ENCODE measurements around the gene CHST13. TPM values are rescaled to one million over a fixed set of nuclear protein-coding genes. Genes with fewer than 3 reads are reported as not detected.
"Not testable (repeated sequence)": the region's sequence is repeated elsewhere in the genome, so short reads cannot be mapped to it uniquely, and the experiment has no call there.

CHST13 gene
- total and polyA plus RNA-seq, 2 donors, result 0.24 to 0.32 TPM

- Histone ChIP-seq H3K4me1 (ENCODE audit: insufficient read depth) (no peaks in the 10 kb centered on the region), H3K4me3 (ENCODE audit: low read depth, low read length) (no peak overlapping the region), H3K27ac (ENCODE audit: low read depth) (no peak overlapping the region), H3K36me3 (ENCODE audit: insufficient read depth) (no peaks in the 10 kb centered on the region)
- no peak for DNase-seq (ENCODE audit: extremely low spot score)
- WGBS, result 76% methylated on average over 2 of the region's 2 CpGs
These were observed 38.9 kb downstream of the CHST13 start for GRCh38 chr3:126562737-126563276.

DNA sequence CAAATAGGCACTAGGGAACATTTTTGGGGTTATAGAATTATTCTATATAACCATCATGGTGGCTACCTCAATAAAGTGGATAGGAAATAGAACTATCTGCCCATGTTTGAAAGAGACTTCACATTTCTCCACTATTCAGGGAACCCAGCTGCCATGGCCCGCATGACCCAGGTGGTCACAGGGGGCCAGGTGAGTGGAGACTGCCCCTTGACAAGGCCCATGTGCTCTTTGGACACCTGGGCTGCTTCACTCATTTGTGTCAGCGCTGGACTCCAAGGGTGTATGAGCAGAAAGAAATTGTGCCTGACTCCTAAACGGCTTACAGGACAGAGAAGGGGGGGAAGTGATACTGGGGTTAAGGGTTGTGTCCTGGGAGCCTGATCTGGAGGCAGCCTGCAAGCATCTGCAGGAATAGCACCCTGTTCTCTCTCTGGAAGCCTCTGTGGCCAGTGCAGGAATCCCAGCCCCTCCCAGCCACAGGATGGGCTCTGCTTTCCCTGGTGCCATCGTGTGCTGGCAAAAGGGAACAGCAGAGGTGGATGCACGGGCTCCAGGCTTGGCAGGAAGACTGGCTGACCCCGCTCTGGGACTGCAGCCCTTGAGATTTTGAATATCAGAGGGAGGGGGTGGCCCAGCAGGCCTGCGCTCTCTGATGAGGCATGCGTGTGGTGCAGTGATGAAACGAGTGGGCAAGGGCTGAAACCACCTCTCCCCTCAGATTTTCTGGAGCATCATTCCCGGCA is 43.9 kb downstream of the CHST13 start:
- Histone ChIP-seq H3K27ac (ENCODE audit: low read depth) (no peak overlapping the region), H3K4me1 (ENCODE audit: insufficient read depth) (no peaks in the 10 kb centered on the region), H3K4me3 (ENCODE audit: low read depth, low read length) (no peak overlapping the region), H3K36me3 (ENCODE audit: insufficient read depth) (no peaks in the 10 kb centered on the region)
- WGBS, result 62% methylated on average over 10 of the region's 10 CpGs
- DNase-seq (ENCODE audit: extremely low spot score), result no peak

- WGBS, result 65% methylated on average over 3 of the region's 3 CpGs
- no peak overlapping the region for H3K27ac ChIP-seq (ENCODE audit: low read depth)
- H3K4me3 ChIP-seq (ENCODE audit: low read depth, low read length), result no peak overlapping the region
- no peak for DNase-seq (ENCODE audit: extremely low spot score)
- H3K36me3 ChIP-seq (ENCODE audit: insufficient read depth), result no peaks in the 10 kb centered on the region
- H3K4me1 ChIP-seq (ENCODE audit: insufficient read depth), result no peaks in the 10 kb centered on the region
These were observed 44.9 kb downstream of the CHST13 start for GRCh38 chr3:126568776-126569342.

DNA sequence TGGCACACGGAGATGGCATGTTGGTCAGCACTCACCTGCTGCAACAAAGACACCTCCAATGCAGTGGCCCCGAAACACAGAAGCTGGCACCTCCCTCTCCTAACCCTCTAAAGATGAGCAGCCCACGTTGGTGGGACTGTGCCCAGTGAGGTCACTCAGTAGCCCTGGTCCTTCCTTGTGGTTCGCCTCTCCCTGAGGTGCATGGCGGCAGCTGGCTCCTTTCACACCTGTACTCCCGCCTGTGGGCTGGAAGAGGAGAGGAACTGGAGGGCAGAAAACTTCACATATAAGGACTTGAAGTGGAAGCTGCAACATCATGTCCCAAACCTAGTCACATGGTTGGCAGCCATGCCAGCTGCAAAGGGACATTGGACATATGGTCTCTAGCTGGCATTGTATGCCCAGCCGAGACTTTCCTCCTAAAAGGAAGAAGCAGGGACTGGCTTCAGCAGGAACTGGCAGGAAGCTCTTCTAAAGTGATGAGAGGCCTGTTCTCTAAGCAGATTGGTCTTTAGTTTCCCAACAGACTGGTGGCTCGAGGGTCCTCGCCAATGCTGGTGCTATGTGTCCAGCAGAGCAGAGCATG is 45.5 kb downstream of the CHST13 start:
- H3K27ac ChIP-seq (ENCODE audit: low read depth), result no peak overlapping the region
- WGBS, result 90% methylated on average over 9 of the region's 9 CpGs
- no peaks in the 10 kb centered on the region for H3K4me1 ChIP-seq (ENCODE audit: insufficient read depth)
- H3K36me3 ChIP-seq (ENCODE audit: insufficient read depth), result no peaks in the 10 kb centered on the region
- no peak overlapping the region for H3K4me3 ChIP-seq (ENCODE audit: low read depth, low read length)
- DNase-seq (ENCODE audit: extremely low spot score), result no peak

GRCh38 chr3:126570103-126570541 is 46.2 kb downstream of the CHST13 start:
- WGBS, result 71% methylated on average over 6 of the region's 6 CpGs
- Histone ChIP-seq H3K27ac (ENCODE audit: low read depth) (no peak overlapping the region), H3K36me3 (ENCODE audit: insufficient read depth) (no peaks in the 10 kb centered on the region), H3K4me1 (ENCODE audit: insufficient read depth) (no peaks in the 10 kb centered on the region), H3K4me3 (ENCODE audit: low read depth, low read length) (no peak overlapping the region)
- no peak for DNase-seq (ENCODE audit: extremely low spot score)

DNA sequence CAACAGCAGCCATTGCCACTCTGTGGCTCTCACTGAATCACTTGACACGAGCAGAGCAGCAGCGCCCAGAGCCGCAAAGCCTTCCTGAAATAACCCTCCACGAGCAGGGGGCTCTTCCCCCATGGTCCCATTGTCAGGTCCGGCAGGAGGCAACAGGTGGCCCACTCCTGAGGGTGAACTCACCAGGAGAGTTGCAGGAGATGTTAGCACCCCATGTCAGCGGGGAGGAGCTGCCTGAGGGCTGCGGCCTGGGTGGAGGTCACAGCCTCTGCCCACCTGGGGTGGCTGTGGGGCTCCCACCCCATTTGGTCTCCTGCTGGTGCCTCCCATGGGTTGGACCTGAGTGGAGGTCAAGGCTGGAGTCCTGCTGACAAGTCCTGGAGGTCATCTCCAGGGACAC is 47.1 kb downstream of the CHST13 start:
- Histone ChIP-seq H3K27ac (ENCODE audit: low read depth) (no peak overlapping the region), H3K4me1 (ENCODE audit: insufficient read depth) (no peaks in the 10 kb centered on the region), H3K36me3 (ENCODE audit: insufficient read depth) (no peaks in the 10 kb centered on the region), H3K4me3 (ENCODE audit: low read depth, low read length) (no peak overlapping the region)
- WGBS, result 92% methylated on average over 7 of the region's 7 CpGs
- DNase-seq (ENCODE audit: extremely low spot score), result no peak

- H3K36me3 ChIP-seq (ENCODE audit: insufficient read depth), result no peaks in the 10 kb centered on the region
- no peaks in the 10 kb centered on the region for H3K4me1 ChIP-seq (ENCODE audit: insufficient read depth)
- H3K27ac ChIP-seq (ENCODE audit: low read depth), result no peak overlapping the region
- no peak for DNase-seq (ENCODE audit: extremely low spot score)
- 54% methylated on average over 15 of the region's 15 CpGs for WGBS
- no peak overlapping the region for H3K4me3 ChIP-seq (ENCODE audit: low read depth, low read length)
These were observed 49.6 kb downstream of the CHST13 start for GRCh38 chr3:126573492-126574117.

GRCh38 chr3:126577261-126577660 is 53.3 kb downstream of the CHST13 start:
- Histone ChIP-seq H3K27ac (ENCODE audit: low read depth) (no peak overlapping the region), H3K4me1 (ENCODE audit: insufficient read depth) (no peaks in the 10 kb centered on the region), H3K4me3 (ENCODE audit: low read depth, low read length) (no peak overlapping the region), H3K36me3 (ENCODE audit: insufficient read depth) (no peaks in the 10 kb centered on the region)
- WGBS, result 75% methylated on average over 2 of the region's 2 CpGs
- DNase-seq (ENCODE audit: extremely low spot score), result no peak

DNA sequence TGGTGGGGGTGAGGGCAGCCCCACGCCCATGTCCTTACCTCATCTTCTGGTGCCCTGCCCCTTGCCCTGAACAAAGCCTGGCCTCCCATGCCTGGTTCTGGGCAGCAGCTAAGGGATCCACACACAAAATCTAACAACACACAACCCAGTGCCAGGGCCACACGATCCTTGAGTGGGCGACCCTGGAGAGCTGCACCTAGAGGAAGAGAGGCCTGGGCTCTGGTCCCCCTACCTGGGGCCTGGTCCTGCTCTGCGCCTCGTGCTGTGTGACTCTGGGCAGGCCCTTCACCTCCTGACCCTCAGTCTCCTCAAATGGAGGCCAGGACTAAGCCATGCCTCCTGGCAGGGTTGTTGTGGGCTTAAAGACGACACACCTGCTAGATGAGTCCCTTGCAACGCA is 54.7 kb downstream of the CHST13 start:
- H3K36me3 ChIP-seq (ENCODE audit: insufficient read depth), result no peaks in the 10 kb centered on the region
- no peak overlapping the region for H3K27ac ChIP-seq (ENCODE audit: low read depth)
- WGBS, result 93% methylated on average over 7 of the region's 7 CpGs

GRCh38 chr3:126580746-126581145 is 56.8 kb downstream of the CHST13 start:
- Histone ChIP-seq H3K27ac (ENCODE audit: low read depth) (no peak overlapping the region), H3K4me3 (ENCODE audit: low read depth, low read length) (no peak overlapping the region), H3K4me1 (ENCODE audit: insufficient read depth) (no peaks in the 10 kb centered on the region), H3K36me3 (ENCODE audit: insufficient read depth) (no peaks in the 10 kb centered on the region)
- 78% methylated on average over 5 of the region's 5 CpGs for WGBS
- DNase-seq (ENCODE audit: extremely low spot score), result no peak

More for the DNA sequence above, 54.7 kb downstream of the CHST13 start:
- no peaks in the 10 kb centered on the region for H3K4me1 ChIP-seq (ENCODE audit: insufficient read depth)
- H3K4me3 ChIP-seq (ENCODE audit: low read depth, low read length), result no peak overlapping the region
- DNase-seq (ENCODE audit: extremely low spot score), result no peak

- Histone ChIP-seq H3K36me3 (ENCODE audit: insufficient read depth) (no peaks in the 10 kb centered on the region), H3K4me1 (ENCODE audit: insufficient read depth) (no peaks in the 10 kb centered on the region), H3K4me3 (ENCODE audit: low read depth, low read length) (no peak overlapping the region), H3K27ac (ENCODE audit: low read depth) (no peak overlapping the region)
- WGBS, result 84% methylated on average over 2 of the region's 2 CpGs
- no peak for DNase-seq (ENCODE audit: extremely low spot score)
These were observed 57.6 kb downstream of the CHST13 start for GRCh38 chr3:126581569-126581968.

- no peak for DNase-seq (ENCODE audit: extremely low spot score)
- H3K27ac ChIP-seq (ENCODE audit: low read depth), result no peak overlapping the region
These were observed 58.4 kb downstream of the CHST13 start for GRCh38 chr3:126582311-126582710.

DNA sequence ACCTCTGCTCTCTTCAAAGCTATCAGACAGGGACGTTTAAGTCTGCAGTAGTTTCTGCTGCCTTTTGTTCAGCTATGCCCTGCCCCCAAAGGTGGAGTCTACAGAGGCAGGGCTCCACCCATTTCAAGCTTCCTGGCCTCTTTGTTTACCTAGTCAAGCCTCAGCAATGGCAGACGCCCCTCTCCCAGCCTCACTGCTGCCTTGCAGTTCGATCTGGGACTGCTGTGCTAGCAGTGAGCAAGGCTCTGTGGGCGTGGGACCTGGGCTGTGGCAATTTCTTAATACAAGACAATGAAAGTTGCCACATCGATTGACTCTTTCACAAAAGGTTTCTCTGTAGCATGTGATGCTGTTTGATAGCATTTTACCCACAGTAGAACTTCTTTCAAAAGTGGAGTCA is 67.6 kb downstream of the CHST13 start:
- 72% methylated on average over 5 of the region's 5 CpGs for WGBS
- H3K4me1 ChIP-seq (ENCODE audit: insufficient read depth), result not testable (repeated sequence)

More at GRCh38 chr3:126582311-126582710, 58.4 kb downstream of the CHST13 start:
- WGBS, result 84% methylated on average over 4 of the region's 4 CpGs
- Histone ChIP-seq H3K4me3 (ENCODE audit: low read depth, low read length) (no peak overlapping the region), H3K4me1 (ENCODE audit: insufficient read depth) (no peaks in the 10 kb centered on the region), H3K36me3 (ENCODE audit: insufficient read depth) (no peaks in the 10 kb centered on the region)

More for the DNA sequence above, 67.6 kb downstream of the CHST13 start:
- DNase-seq (ENCODE audit: extremely low spot score); H3K4me3 ChIP-seq (ENCODE audit: low read depth, low read length); H3K27ac ChIP-seq (ENCODE audit: low read depth); H3K36me3 ChIP-seq (ENCODE audit: insufficient read depth): not testable (repeated sequence)

Data from urinary bladder (tissue), 4 donors.